ENCODE data around the gene SSTR1.
"Not testable (repeated sequence)": the region's sequence is repeated elsewhere in the genome, so short reads cannot be mapped to it uniquely, and the experiment has no call there.

The SSTR1 gene, protein sequence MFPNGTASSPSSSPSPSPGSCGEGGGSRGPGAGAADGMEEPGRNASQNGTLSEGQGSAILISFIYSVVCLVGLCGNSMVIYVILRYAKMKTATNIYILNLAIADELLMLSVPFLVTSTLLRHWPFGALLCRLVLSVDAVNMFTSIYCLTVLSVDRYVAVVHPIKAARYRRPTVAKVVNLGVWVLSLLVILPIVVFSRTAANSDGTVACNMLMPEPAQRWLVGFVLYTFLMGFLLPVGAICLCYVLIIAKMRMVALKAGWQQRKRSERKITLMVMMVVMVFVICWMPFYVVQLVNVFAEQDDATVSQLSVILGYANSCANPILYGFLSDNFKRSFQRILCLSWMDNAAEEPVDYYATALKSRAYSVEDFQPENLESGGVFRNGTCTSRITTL

DNA sequence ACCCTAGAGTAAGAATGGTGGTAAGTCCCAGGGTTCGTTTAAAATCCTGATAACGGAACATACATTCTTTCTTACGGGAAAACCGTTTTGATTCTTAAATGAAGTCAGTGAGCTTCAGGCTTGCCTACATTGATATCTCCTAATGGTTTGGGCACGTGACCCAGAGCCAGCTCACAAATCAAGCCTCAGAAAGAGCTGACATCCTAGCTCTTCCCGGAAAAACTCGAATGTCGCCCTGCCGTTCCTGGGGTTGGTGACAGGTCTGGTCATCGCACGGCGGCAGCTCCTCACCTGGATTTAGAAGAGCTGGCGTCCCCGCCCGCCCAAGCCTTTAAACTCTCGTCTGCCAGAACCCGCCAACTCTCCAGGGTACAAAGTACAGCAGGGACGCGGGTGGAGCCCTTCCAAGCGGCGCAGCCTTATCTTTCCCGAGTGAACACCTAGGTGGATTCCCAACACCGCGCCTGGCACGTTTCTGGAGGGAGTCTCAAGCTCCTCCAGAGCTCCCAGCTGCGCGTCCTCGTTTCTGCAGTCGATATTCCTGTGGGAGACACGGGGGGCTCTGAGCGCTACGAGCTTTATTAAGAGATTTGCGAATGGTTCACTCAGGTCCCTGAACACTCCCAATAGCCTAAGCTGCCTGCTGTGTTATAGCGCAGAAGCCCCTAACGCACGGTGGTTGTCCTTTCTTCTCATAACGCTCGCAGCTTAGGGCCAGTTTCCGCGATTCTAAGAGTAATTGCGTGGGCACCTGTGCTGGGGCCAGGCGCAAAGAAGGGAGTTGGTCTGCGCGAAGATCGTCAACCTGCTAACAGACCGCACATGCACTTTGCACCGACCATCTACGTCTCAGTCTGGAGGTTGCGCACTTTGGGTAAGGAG lies at the start of gene SSTR1:
TSS of gene SSTR1 (plus strand) at position 169 of the 882 bp plus-strand sequence. CDS start 1,486 bp downstream, outside the sequence.
- no peak for DNase-seq (ENCODE audit: low spot score)

DNA sequence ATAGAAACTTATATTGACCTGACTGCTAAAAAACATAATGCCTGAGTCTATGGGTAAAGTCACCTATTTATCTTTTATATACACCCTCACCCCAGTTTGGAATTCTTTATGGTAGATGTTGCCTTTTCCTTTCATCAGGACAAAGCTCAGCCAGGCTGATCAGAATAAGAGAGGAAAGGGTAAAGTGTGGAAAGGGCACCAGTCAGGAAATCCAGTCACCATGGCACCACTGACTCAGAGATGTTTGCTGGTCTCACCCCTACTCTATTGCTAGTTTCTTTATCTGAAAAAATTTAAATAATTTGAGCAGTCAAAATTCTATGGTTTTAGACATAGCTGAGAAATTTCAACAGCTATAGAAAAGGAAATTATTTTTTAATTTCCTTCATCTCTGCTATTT lies 49.2 kb upstream of the SSTR1 start:
- no peak for DNase-seq (ENCODE audit: low spot score)

DNA sequence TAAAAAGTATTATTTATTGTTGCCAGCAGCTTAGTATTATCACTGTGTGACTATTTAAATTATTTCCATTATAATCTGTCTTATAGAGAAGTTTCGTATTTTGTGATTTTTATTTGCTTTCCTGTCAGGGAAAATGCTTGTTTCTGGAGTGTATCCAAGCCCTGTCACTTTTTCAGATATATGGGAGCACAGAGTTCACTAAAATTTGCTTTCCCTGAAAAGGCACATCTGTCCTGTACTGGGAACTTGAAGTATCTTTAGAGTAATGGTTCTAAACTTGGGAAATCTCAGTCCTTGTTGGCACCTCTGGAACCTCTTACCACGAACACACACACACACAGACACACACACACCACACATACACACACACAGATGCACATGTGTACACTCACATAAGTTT lies 39.3 kb upstream of the SSTR1 start:
- no peak for DNase-seq (ENCODE audit: low spot score)

DNA sequence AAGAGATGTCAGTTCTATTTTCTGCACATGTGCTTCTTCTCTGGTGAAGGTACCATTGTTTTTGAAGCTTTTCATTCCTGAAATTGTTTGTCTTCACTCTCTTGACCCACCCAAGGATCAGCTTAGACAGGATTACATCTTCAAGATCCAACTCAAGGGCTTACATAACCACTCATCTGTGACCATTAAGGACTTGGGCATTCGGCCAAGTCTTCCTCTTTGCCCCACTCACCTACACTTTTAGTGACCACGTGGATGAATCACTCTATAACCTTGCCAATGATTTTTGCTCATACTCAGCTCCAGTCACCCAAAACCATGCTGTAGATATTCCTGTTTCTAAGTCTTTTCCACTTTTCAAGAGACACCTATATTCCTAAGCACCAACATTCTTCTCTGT lies 36.5 kb upstream of the SSTR1 start:
- DNase-seq (ENCODE audit: low spot score): no peak

DNA sequence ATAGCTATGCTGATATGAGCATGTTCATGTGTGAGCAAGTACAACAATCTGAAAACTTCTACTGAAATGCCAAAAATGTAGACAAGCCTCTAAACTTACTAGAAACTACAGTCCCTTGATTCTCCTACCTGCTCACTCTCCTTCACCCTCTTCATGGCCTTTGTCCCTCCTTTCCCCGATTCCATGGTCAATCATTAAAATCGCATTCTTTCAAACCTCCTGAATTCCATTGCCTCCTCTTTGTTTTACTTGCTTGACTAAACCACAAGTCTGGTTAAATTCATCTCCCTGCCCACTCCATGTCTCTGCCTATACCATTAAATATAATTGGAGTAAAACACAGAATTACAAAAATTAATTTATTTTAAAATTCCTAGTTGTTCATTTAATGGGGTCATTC lies 33.0 kb upstream of the SSTR1 start:
- no peak for DNase-seq (ENCODE audit: low spot score)

DNA sequence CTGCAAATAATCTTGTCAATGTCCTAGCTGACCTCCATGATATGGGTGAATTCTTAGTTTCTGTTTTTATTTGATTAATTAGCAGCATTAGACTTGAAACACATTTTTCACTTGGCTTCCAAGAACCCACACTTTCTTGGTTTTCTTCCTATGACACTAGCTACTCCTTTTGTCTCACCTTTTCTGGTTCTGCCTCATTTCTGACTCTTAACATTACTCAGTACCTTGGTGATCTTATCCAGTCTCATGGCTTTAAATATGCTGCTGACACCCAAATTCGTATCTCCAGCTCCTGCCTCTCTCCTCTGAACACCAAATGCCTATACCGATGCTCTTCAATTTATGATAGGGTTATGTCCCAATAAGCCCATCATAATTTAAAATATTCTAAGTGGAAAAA lies 32.0 kb upstream of the SSTR1 start:
- no peak for DNase-seq (ENCODE audit: low spot score)

DNA sequence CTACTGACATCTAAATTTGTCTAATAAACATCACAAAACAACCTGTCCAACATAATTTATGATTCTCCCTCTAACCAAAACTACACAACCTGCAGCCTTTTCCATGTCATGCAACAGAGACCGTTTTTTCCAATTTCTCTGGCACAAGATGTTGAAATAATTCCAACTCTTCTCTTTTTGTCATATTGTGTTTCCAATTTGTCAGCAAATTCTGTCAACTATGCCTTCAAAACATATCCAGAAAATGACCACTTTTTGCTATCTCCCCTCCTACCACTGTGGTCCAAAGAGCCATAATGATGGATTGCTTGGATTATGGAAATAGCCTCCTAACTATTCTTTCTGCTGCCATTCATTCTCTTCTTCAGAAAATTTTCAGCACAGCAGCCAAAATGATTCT lies 31.3 kb upstream of the SSTR1 start:
- no peak for DNase-seq (ENCODE audit: low spot score)

DNA sequence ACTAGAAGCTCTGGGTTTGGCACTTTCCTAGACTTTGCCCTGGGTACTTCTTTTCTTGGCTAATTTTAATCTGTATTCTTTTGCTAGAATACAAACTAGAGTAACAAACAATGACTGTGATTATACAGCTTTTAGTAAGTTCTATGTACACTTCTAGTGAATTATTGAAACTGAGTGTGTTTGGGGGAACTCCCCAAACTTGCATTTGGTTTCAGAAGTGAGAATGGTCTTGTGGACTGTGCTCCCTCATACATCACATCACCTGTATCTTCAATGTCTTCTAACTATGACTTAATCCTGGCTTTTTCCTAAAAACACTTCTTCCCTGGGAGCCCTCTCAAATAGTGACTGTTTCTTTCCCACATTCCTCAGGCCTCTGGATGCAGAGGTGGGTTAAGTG lies 23.6 kb upstream of the SSTR1 start:
- DNase-seq (ENCODE audit: low spot score): no peak

DNA sequence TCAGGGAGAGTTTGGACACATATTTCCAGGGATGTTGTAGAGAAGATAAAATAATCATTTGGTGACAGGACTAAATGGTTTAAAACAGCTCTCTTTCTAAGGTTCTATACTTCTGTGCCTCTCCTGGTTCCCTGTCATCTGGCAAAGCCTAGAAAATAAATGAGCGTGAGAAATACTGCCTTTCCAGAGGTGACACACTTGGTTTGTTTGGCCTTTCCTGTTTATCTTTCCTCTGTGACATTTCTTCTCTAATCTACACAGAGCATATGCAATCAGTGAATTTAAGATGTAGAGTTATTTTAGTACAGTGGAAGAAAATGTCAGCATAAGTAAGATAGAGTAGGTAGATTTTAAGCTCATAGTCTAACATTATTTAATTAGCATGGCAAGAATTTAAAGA lies 22.0 kb upstream of the SSTR1 start:
- DNase-seq (ENCODE audit: low spot score): no peak

DNA sequence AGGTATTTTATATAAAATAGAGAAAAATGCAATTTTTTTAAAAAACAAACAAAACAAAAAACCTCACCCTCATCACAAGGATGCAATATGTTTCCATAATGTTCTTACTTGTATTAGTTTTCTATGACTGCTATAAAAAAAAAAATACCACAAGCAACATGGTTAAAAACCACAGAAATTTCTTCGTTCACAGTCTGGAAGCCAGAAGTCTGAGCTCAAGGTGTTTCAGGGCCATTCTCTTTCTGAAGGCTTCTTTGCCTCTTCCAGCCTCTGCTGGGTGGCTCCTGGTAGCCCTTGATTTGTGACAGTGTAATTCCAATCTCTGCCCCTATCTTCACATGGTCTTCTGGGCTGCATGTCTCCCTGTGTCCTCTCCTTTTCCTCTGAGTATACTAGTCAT lies 21.5 kb upstream of the SSTR1 start:
- no peak for DNase-seq (ENCODE audit: low spot score)

DNA sequence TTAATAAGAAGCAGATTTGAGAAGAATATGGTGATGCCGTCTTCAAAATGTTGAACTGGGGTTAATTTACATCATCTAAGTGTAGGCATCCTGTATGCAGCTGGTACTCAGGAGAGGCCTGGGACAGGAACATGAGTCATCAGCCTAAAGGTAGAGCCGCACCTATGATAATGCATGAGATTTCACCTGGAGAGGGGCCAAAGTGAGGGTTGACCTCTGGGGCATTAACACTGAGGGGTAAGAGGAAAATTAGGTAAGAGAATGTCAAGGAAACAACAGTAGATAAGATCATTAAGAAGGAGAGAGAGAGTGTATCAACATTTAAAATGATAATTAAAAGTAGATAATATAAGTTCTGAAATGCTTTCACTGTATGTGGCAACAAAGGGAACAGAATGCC lies 20.2 kb upstream of the SSTR1 start:
- no peak for DNase-seq (ENCODE audit: low spot score)

DNA sequence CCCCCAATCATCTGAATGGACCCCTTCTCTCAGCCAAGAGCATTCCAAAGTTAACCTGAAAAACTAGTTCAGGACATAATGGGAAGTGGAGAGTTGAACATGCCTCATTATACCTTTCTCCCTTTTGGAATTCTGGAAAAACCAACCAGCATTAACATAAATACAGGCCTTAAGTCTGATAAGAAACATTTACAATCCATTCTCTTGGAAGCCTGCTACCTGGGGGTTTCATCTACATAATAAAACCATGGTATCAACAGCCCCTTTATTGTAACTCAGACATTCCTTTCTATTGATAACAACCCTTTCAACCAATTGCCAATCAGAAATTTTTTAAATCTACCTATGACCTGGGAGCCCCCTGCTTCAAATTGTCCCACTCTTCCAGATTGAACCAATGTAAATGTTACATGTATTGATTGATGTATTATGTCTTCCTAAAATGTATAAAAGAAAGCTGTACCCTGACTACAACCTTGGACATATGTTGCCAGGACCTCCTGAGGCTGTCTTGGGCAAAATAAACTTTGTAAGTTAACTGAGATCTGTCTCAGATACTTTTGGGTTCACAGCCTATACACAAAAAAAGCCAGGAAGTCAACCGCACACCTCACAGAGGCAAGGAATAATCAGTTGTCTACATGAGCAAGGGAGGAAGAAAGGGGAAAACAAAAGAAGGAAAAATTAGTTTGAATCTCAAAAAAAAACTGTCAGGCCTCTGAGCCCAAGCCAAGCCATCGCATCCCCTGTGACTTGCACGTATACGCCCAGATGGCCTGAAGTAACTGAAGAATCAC lies 17.6 kb upstream of the SSTR1 start:
- no peak for DNase-seq (ENCODE audit: low spot score)

DNA sequence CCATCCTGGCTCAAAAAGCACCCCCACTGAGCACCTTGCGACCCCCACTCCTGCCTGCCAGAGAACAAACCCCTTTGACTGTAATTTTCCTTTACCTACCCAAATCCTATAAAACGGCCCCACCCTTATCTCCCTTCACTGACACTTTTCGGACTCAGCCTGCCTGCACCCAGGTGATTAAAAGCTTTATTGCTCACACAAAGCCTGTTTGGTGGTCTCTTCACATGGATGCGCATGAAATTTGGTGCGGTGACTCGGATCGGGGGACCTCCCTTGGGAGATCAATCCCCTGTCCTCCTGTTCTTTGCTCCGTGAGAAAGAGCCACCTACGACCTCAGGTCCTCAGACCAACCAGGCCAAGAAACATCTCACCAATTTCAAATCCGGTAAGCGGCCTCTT lies 16.9 kb upstream of the SSTR1 start:
- not testable (repeated sequence) for DNase-seq (ENCODE audit: low spot score)

DNA sequence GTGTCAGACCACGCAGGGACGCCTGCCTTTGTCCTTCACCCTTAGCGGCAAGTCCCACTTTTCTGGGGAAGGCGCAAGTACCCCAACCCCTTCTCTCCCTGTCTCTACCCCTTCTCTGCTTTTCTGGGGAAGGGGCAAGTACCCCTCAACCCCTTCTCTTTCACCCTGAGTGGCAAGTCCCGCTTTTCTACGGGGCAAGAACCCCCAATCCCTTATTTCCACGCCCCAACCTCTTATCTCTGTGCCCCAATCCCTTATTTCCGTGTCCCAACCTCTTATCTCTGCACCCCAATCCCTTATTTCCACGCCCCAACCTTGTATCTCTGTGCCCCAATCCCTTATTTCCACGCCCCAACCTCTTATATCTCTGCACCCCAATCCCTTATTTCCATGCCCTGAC lies 16.2 kb upstream of the SSTR1 start:
- not testable (repeated sequence) for DNase-seq (ENCODE audit: low spot score)

DNA sequence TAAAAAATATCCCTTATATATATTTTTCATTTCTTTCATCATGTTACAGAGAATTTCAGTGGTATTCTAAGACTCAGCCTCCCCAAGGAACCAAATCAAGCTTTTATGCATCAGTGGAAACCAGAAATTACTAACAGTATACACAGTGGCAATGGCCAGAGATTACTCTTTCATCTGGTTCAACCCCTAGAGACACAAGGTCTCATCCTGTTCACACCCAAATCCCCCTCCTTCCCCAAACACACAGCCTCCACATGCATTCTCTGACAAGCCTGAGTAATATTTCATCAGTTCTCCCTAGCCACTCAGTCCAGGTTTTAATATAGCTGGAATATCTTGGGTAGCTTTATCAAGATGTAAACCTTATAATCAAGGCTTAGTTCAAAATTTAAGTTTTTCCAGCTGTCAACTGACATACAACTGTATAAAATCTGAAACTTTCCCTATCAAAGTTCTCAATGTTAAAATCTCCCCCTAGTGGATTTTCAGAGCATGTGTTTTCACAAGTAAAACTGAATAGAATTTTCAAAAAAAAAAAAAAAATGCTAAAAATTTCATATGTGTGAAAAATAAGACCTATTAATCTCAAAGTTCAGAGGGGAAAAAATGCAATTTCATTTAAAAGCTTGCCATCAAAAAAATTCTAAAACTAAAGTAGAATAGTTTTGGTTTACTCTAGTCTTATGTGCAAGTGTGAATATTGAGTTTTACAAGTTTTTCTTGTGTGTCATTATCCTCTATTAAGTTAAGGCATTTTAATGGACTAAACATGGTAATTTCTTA lies 10.5 kb upstream of the SSTR1 start:
- DNase-seq (ENCODE audit: low spot score): no peak

DNA sequence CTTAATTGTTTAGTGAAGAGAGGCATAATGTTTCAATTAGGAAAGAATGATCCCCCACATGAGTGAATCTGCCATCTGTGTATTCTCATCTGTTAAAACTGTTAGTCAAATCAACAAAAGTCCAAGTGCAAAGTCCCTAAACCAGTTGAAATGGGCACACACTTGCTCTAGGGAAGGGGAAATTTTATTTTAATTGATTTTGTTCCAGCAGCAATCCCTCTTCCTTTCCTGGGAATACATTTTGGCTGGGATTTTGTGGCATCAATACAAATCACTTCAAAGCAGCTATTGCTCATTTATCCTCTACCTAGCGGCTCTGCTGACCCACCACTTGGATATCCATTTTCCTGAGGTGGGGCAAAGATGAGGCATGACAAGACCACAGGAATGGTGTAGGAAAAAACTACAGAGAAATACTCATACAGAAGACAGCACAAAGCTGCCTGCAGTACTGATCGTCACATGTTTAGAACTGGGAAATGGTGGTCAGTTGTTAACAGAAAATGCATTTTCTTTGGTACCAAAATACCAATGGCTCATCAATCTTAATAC lies 9.8 kb upstream of the SSTR1 start:
- no peak for DNase-seq (ENCODE audit: low spot score)

DNA sequence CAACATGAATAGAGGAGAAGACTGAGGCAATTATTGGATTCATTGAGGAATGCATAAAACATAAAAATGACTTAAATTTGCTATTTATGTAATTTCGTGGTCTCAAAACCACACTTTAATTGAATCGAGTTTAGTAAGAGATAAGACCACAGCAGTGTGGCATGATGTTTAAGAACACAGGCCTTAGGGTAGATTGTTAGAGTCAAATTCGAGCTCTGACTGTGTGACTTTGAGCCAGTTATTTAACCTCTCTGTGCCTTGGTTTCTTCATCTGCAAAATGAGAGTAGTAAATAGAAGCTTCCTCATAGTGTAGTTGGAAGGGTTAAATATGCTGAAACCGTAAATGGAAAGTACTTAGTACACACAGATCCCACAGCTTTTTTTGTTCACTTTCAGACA lies 9.3 kb upstream of the SSTR1 start:
- DNase-seq (ENCODE audit: low spot score): no peak

DNA sequence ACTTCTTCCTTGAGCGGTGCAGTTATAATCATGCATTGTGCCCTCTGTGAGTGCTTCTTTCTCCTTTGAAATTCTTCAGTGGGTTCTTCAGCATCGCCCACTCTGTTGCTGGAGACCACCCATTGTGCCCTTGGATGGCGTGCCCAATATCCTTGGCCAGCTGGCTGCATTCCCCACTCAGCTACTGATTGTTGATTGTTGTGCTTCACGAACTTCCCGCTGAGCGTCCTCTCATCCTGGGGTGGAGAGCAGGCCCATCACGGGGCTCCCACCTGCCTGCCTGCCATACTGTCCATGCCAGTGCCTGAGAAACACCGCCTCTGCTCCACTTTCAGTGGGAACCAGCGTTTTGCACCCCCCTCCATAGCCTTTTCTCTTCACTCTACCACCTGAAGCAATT lies 8.6 kb upstream of the SSTR1 start:
- no peak for DNase-seq (ENCODE audit: low spot score)

DNA sequence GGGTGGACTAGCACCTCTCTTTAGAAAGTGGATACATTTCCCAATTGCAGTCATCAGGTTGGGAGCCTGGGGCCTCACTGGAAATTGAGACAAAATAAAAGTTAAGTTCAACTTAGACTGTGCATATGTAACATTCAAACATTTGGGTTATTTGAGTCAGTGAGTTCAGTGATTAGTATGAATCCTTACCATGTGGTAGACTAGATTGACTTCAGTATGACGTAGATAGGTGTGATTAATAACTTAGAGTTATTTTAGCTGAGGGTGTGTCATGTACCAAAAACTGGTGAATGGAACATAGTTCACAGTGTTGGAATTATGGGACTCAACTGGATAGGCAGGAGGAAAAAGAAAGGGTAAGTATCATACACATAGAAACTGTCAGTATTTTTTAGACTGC lies 8.0 kb upstream of the SSTR1 start:
- DNase-seq (ENCODE audit: low spot score): no peak

DNA sequence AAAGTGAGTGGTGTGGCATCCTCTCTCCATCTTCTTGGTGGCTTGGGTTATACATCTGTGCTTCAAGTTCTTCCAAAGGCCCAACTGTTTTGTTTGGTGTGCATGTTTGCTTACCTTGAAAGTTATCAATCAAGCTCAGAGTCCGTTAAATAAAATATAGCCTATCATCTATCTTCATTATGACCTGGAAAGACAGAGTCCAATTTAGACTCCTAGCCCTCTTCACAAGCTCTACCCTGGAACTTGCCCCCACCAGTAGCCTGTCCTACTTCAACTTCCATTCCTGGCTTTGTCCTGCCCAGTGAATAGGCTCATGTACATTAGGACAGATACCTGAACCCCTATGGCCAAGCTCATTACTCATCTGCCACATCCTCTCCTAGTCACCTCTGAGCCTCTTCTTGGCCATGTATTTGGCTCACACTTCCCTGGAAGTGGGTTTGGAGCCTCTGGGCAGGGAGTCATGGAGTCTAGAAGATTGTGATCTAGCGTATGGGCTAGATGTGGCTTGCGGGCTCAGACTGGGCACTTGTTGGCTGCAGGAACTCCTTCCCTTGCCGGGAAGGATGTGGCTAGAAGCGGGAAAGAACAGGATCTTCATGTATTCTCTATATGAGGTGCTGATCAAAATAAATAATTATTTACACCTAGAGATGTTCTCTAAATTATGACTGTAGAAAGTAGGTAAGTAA lies 6.4 kb upstream of the SSTR1 start:
- DNase-seq (ENCODE audit: low spot score): no peak
